Left hindlimb (tissue), 1 donor: Measurements from ENCODE around the gene SNRNP40.

ENCODE experiments used
- DNase-seq: peaks from one replicate; pipeline ENCODE4 v3.0.0-alpha.2; 2018

Gene SNRNP40

GRCh38 chr1:31228986-31229385, 67.6 kb downstream of the SNRNP40 start:
- DNase-seq = no peak

- no peak for DNase-seq
Observed at GRCh38 chr1:31227891-31228568, 68.6 kb downstream of the SNRNP40 start.

GRCh38 chr1:31224068-31224467, 72.5 kb downstream of the SNRNP40 start:
- DNase-seq = no peak

GRCh38 chr1:31222176-31222575, 74.4 kb downstream of the SNRNP40 start:
- DNase-seq = no peak

- no peak for DNase-seq
Observed at GRCh38 chr1:31221072-31221471, 75.5 kb downstream of the SNRNP40 start.

GRCh38 chr1:31219489-31219888, 77.1 kb downstream of the SNRNP40 start:
- DNase-seq = no peak

GRCh38 chr1:31218705-31219104, 77.9 kb downstream of the SNRNP40 start:
- no peak for DNase-seq

- peak; percentile 75 for DNase-seq
Observed at GRCh38 chr1:31216016-31216415, 80.6 kb downstream of the SNRNP40 start.

GRCh38 chr1:31215065-31215570, 81.5 kb downstream of the SNRNP40 start:
- no peak for DNase-seq

- no peak for DNase-seq
Observed at GRCh38 chr1:31214316-31215064, 82.1 kb downstream of the SNRNP40 start.
